K562 (cell line): ENCODE data around the gene MECP2. TPM values are rescaled to one million over a fixed set of nuclear protein-coding genes. Genes with fewer than 3 reads are reported as not detected.

Experiments
- ATAC-seq: fragments of 200-7000 bp; cut with Tn5 transposase; 3 replicates; pipeline ENCODE4 v1.9.1; 2020; ENCODE audit warnings: moderate library complexity
- BruUV-seq: library from RNA; stranded (reverse); fragments of 400-500 nt; replicated peaks from 2 replicates; lab custom pipeline; 2021; lab: Mats Ljungman, UMichigan
- CTCF ChIA-PET: fragments of 300-600 bp; formaldehyde crosslinking; extraction: SDS; loops from one replicate; lab custom pipeline; 2021; ENCODE audit warnings: low intra/inter-chr PET ratio; lab: Yijun Ruan, JAX
- POLR2A ChIA-PET: fragments of 300-600, 350-650 bp; sonication (Branson Sonifier 250); formaldehyde crosslinking; extraction: SDS; loops from one replicate; lab custom pipeline; 2021; ENCODE audit warnings: antibody characterized with exemption, inconsistent platforms; lab: Yijun Ruan, JAX
- DNase-seq, 4 experiments: peaks; one replicate each; pipeline versions ENCODE4 v3.0.0 to v3.0.0-alpha.2; 2011 to 2018; ENCODE audit warnings: low spot score in 3 of 4, mixed read lengths in 3 of 4; ENCODE audit errors: extremely low read depth in 1 of 4
- FAIRE-seq: peaks from 2 replicates; lab custom pipeline; 2011; peaks lifted over from hg19 to GRCh38; lab: Jason Lieb, UNC
- H2AFZ ChIP-seq: 2 replicates; pipeline ENCODE4 v1.6.0; 2011; ENCODE audit warnings: low read depth, low read length, control low read depth, inconsistent platforms
- H3K27ac ChIP-seq: fragments of 200-600 bp; 3 replicates; pipeline ENCODE4 v1.8.0; 2011; ENCODE audit warnings: low read depth, mild to moderate bottlenecking, control low read depth, inconsistent platforms, low read length, moderate library complexity, mixed read lengths; ENCODE audit errors: extremely low read depth
- H3K27me3 ChIP-seq, 2 experiments: fragments of 300-600 bp in 1 of 2; 2 replicates in 1 of 2; 3 replicates in 1 of 2; pipeline versions ENCODE4 v1.6.0 to v1.8.0; 2011; ENCODE audit warnings: inconsistent platforms in 2 of 2, low read length in 2 of 2, mild to moderate bottlenecking in 1 of 2, mixed read lengths in 1 of 2, moderate library complexity in 1 of 2; ENCODE audit not compliant: control insufficient read depth in 2 of 2, insufficient read depth in 2 of 2
- H3K36me3 ChIP-seq: fragments of 300-600 bp; 3 replicates; pipeline ENCODE4 v1.8.0; 2011; ENCODE audit warnings: mild to moderate bottlenecking, low read length, inconsistent platforms; ENCODE audit not compliant: control insufficient read depth, insufficient read depth
- H3K4me1 ChIP-seq, 2 experiments: fragments of 200-600 bp in 1 of 2; replicated peaks in 1 of 2; 2 replicates in 1 of 2; 3 replicates in 1 of 2; pipeline versions ENCODE4 v1.5.1 to v1.8.0; 2011; ENCODE audit warnings: inconsistent platforms in 2 of 2, low read length in 2 of 2, mild to moderate bottlenecking in 1 of 2, mixed read lengths in 1 of 2, moderate library complexity in 1 of 2; ENCODE audit not compliant: control insufficient read depth in 2 of 2, insufficient read depth in 2 of 2
- H3K4me2 ChIP-seq: 2 replicates; pipeline ENCODE4 v1.6.1; 2011; ENCODE audit warnings: low read length, control low read depth, inconsistent platforms, mixed read lengths; ENCODE audit not compliant: insufficient read depth
- H3K4me3 ChIP-seq: fragments of 200-600 bp; sonication (generic), shearing (Covaris generic); 2 replicates; pipeline ENCODE4 v1.5.1; 2016; ENCODE audit warnings: control low read depth, inconsistent platforms
- H3K79me2 ChIP-seq: fragments of 200-600 bp; 3 replicates; pipeline ENCODE4 v1.8.0; 2011; ENCODE audit warnings: low read length, inconsistent platforms; ENCODE audit not compliant: control insufficient read depth, insufficient read depth
- H3K9ac ChIP-seq, 2 experiments: 2 replicates each; pipeline versions ENCODE4 v1.6.0 to v1.6.1; 2011; ENCODE audit warnings: low read depth in 2 of 2, low read length in 2 of 2, control low read depth in 1 of 2, inconsistent platforms in 1 of 2, mild to moderate bottlenecking in 1 of 2, mixed read lengths in 1 of 2; ENCODE audit not compliant: insufficient read depth in 1 of 2
- H3K9me1 ChIP-seq: one replicate; pipeline ENCODE4 v1.6.0; 2011; ENCODE audit warnings: inconsistent platforms, mild to moderate bottlenecking, low read length, moderate library complexity; ENCODE audit not compliant: control insufficient read depth, insufficient read depth
- H3K9me3 ChIP-seq: replicated peaks from 2 replicates; pipeline ENCODE4 v1.5.1; 2011; ENCODE audit warnings: low read depth, low read length, inconsistent platforms; ENCODE audit not compliant: control insufficient read depth, insufficient read depth
- H4K20me1 ChIP-seq: replicated peaks from 2 replicates; pipeline ENCODE4 v1.6.1; 2011; ENCODE audit warnings: low read length, inconsistent platforms, mixed read lengths; ENCODE audit not compliant: control insufficient read depth, insufficient read depth
- BRD4 ChIP-seq: fragments of 200-600 bp; sonication (generic); IDR thresholded peaks from 2 replicates; pipeline ENCODE4 v1.6.1; 2017; ENCODE audit warnings: inconsistent platforms
- DIDO1 ChIP-seq: fragments of 450-650 bp; IDR thresholded peaks from 2 replicates; pipeline ENCODE4 v1.6.1; 2016; ENCODE audit warnings: low read depth, missing biosample characterization, missing genetic modification characterization
- E2F8 ChIP-seq: fragments of 450-650 bp; IDR thresholded peaks from 2 replicates; pipeline ENCODE4 v1.7.1; 2018; ENCODE audit warnings: mild to moderate bottlenecking, low read depth; ENCODE audit not compliant: partially characterized antibody
- PHF8 ChIP-seq: fragments of 200-600 bp; sonication (generic); IDR thresholded peaks from 2 replicates; pipeline ENCODE4 v1.6.1; 2012; ENCODE audit warnings: mixed run types, mild to moderate bottlenecking, inconsistent platforms, low read length, moderate library complexity, borderline replicate concordance
- SMAD2 ChIP-seq: fragments of 150-350 bp; IDR thresholded peaks from 2 replicates; pipeline ENCODE4 v1.6.1; 2014; ENCODE audit warnings: low read depth, mild to moderate bottlenecking, low read length
- SREBF1 ChIP-seq: fragments of 150-350 bp; IDR thresholded peaks from 2 replicates; pipeline ENCODE4 v1.6.1; 2014; ENCODE audit warnings: antibody characterized with exemption, low read depth, low read length, borderline replicate concordance
- SRSF7 ChIP-seq: fragments of 200-400 bp; formaldehyde crosslinking; optimal IDR thresholded peaks from 2 replicates; pipeline ENCODE3; 2017; ENCODE audit warnings: mild to moderate bottlenecking, low read depth, low read length
- WHSC1 ChIP-seq: IDR thresholded peaks from one replicate; pipeline ENCODE4 v1.6.1; 2012; ENCODE audit warnings: low read length, control low read depth, inconsistent platforms
- WGBS: fragments of 100-300 bp; shearing (Covaris generic); methylation state at CpG from one replicate; pipeline ENCODE4 v1.1.6; 2016; ENCODE audit warnings: low coverage, mixed read lengths; ENCODE audit not compliant: insufficient coverage; ENCODE audit errors: missing lambda C conversion rate; 5-methylcytosine and 5-hydroxymethylcytosine counted together
- in situ Hi-C: fragments of 300-500 bp; cut with MboI; formaldehyde crosslinking; loops from 4 replicates; pipeline ENCODE4 v1.15.0; 2018; ENCODE audit warnings: inconsistent platforms, mixed read lengths
- intact Hi-C: fragments of 100-400 bp; cut with micrococcal nuclease; formaldehyde crosslinking; loops from 2 replicates; pipeline ENCODE4 v1.14.2; 2022
- polyA plus RNA-seq, 8 experiments: library from polyadenylated mRNA; depleted of rRNA in 4 of 8; stranded (reverse) in 5 of 8; unstranded in 3 of 8; fragments of >200 nt; fragmentation: Nextera tagmentation in 2 of 8; fragmentation: Illumina TruSeq in 1 of 8; extraction: Ambion mirVana in 2 of 8; extraction: Trizol in 1 of 8; gene quantifications; 2 replicates each; pipeline versions ENCODE4 v1.2.1 to v1.2.3, GENCODE V29; 2011 to 2014; ENCODE audit warnings: inconsistent platforms in 1 of 8, missing spikeins in 1 of 8
- total RNA-seq, 7 experiments: library from RNA; depleted of rRNA in 6 of 7; stranded (reverse); fragments of >200 nt in 6 of 7; fragmentation: Illumina TruSeq in 2 of 7; extraction: Trizol in 2 of 7; gene quantifications; 2 replicates each; pipeline versions ENCODE4 v1.2.1 to v1.2.3, GENCODE V29; 2011 to 2021; ENCODE audit warnings: low replicate concordance in 1 of 7

Gene MECP2
- total and polyA plus RNA-seq, 9 of the 15 experiments (the other 6 are each of a cell fraction or from before 2014, with no cell fraction given) = 2.1 to 50.9 (median 30.5) TPM

- Histone ChIP-seq H3K9me3 (no peaks in the 10 kb centered on the region), H3K27me3 (no peaks in the 10 kb centered on the region)
- intact Hi-C loops = no loop called here
- DNase-seq = no peak
- TF ChIP-seq E2F8 = no peak
- TF ChIP-seq DIDO1 (tag) = no peak
- TF ChIP-seq SREBF1 = no peak
- no peak for TF ChIP-seq SMAD2
- no peak for TF ChIP-seq PHF8
- TF ChIP-seq BRD4 = no peak
- no peak for TF ChIP-seq SRSF7
- no peak for TF ChIP-seq WHSC1
- TF ChIP-seq, all 486 proteins: peak for 0
- Histone ChIP-seq H3K4me2 (no peak overlapping the region), H4K20me1 (no peaks in the 10 kb centered on the region), H3K4me3 (no peak overlapping the region), H3K79me2 (no peaks in the 10 kb centered on the region), H2AFZ (no peak overlapping the region), H3K4me1 (peaks cover 0 to 15% of the 10 kb centered on the region in 2 experiments; a peak in 3 of 5 replicates), H3K27ac (no peak overlapping the region), H3K9ac (peak overlapping the region in 1 of 2 experiments; percentile 56; a peak in 1 of 4 replicates), H3K36me3 (no peaks in the 10 kb centered on the region), H3K9me1 (no peaks in the 10 kb centered on the region)
- FAIRE-seq (no peak), ATAC-seq (no peak)
- WGBS = 80% methylated on average over 7 of the region's 12 CpGs
- CTCF ChIA-PET = no interaction called here
- in situ Hi-C loops = no loop called here
- no TSS peak for BruUV-seq
- POLR2A ChIA-PET = interaction anchor here (0.6 to 1.0 kb wide), 2 partner anchors 17 to 28 kb away, joined by 3 read pairs; no protein-coding TSS in a partner anchor
These were observed 104.4 kb downstream of the MECP2 start for GRCh38 chrX:153993079-153993478.
